Esophagus muscularis mucosa (tissue), 4 donors: Measurements from ENCODE around the gene HOXD9. TPM values are rescaled to one million over a fixed set of nuclear protein-coding genes. Genes with fewer than 3 reads are reported as not detected.

Experiments
- DNase-seq: peaks from one replicate; pipeline ENCODE4 v3.0.0-alpha.2; 2017; ENCODE audit errors: extremely low spot score
- H3K27ac ChIP-seq, 4 donors: fragments of 200-600 bp; sonication (generic); replicated peaks in 1 of 4; 1 replicate in 3 of 4; 2 replicates in 1 of 4; pipeline ENCODE4 v1.5.1; 2016 to 2019; ENCODE audit warnings: mild to moderate bottlenecking in 1 of 4
- H3K27me3 ChIP-seq, 4 donors: fragments of 200-600 bp; sonication (generic); one replicate each; pipeline versions ENCODE4 v1.5.1 to v1.6.0; 2016 to 2019
- H3K36me3 ChIP-seq, 4 donors: fragments of 200-600 bp; sonication (generic); one replicate each; pipeline ENCODE4 v1.5.1; 2016 to 2019
- H3K4me1 ChIP-seq, 4 donors: fragments of 200-600 bp; sonication (generic); one replicate each; pipeline ENCODE4 v1.5.1; 2016 to 2019
- H3K4me3 ChIP-seq, 4 donors: fragments of 200-600 bp; sonication (generic); 1 replicate in 2 of 4; 2 replicates in 2 of 4; pipeline ENCODE4 v1.5.1; 2016 to 2019; ENCODE audit warnings: mild to moderate bottlenecking in 4 of 4, moderate library complexity in 1 of 4
- H3K9me3 ChIP-seq, 4 donors: fragments of 200-600 bp; sonication (generic); 1 replicate in 3 of 4; 2 replicates in 1 of 4; pipeline ENCODE4 v1.5.1; 2016 to 2019
- EP300 ChIP-seq: sonication (generic); formaldehyde crosslinking; IDR thresholded peaks from one replicate; pipeline ENCODE4 v1.6.1; 2017; ENCODE audit warnings: antibody characterized with exemption
- POLR2A ChIP-seq: fragments of 450-650 bp; IDR thresholded peaks from one replicate; pipeline ENCODE4 v1.6.1; 2017; ENCODE audit warnings: antibody characterized with exemption, moderate library complexity, mild to moderate bottlenecking, low read depth
- POLR2AphosphoS5 ChIP-seq, 2 donors: sonication (generic); formaldehyde crosslinking; IDR thresholded peaks; one replicate each; pipeline ENCODE4 v1.6.1; 2017; ENCODE audit warnings: antibody characterized with exemption in 2 of 2
- WGBS: methylation state at CpG from one replicate; pipeline ENCODE4 v1.1.5; 2018; 5-methylcytosine and 5-hydroxymethylcytosine counted together
- intact Hi-C: fragments of 100-400 bp; cut with DNase I; formaldehyde crosslinking; loops from one replicate; pipeline ENCODE4 v1.15.1; 2023
- total RNA-seq, 4 donors: library from RNA; depleted of rRNA; stranded (reverse); fragments of >200 nt; gene quantifications; one replicate each; pipeline versions ENCODE4 v1.1.0 to v1.2.1, GENCODE V29; 2016
- TF ChIP-seq, protein P1 (sequence below), 3 experiments: fragments of 200-600 bp in 2 of 3; fragments of 450-650 bp in 1 of 3; sonication (generic) in 2 of 3; IDR thresholded peaks; one replicate each; pipeline ENCODE4 v1.5.1; 2017 to 2019; ENCODE audit warnings: antibody characterized with exemption in 3 of 3, mild to moderate bottlenecking in 2 of 3, moderate library complexity in 1 of 3

The HOXD9 gene
- total RNA-seq, 4 donors from 2014 or later = 0.83 to 2.2 (median 0.99) TPM

DNA sequence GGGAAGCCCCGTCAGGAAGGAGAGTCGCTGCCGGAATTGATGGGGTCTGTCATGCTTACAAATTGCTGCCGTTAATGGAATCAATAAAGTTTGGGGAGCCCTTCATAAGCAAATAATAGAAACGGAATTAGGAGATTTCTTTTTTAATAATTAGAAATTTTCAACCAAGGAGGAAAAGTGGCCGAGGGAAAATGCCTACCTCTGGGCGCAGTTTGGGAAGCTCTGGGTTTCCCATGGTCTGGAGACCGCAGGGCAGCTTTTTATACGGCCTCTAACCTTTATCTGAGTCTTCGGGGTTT, 40.0 kb upstream of the HOXD9 start:
- 11% methylated on average over 10 of the region's 10 CpGs for WGBS
- no peak for DNase-seq
- intact Hi-C loops = loop anchor here (10.0 kb wide), 1 partner anchor 1748 kb away; the partner anchor contains the start of gene SP9
- Histone ChIP-seq H3K4me1 (peaks cover 23 to 63% (median 61%) of the 10 kb centered on the region in 4 donors), H3K27me3 (peaks cover 0 to 100% (median 92%) of the 10 kb centered on the region in 4 donors), H3K36me3 (no peaks in the 10 kb centered on the region), H3K27ac (no peak overlapping the region), H3K4me3 (no peak overlapping the region), H3K9me3 (peaks cover 0 to 3% (median 0%) of the 10 kb centered on the region in 4 donors)
- TF ChIP-seq, protein P1, sequence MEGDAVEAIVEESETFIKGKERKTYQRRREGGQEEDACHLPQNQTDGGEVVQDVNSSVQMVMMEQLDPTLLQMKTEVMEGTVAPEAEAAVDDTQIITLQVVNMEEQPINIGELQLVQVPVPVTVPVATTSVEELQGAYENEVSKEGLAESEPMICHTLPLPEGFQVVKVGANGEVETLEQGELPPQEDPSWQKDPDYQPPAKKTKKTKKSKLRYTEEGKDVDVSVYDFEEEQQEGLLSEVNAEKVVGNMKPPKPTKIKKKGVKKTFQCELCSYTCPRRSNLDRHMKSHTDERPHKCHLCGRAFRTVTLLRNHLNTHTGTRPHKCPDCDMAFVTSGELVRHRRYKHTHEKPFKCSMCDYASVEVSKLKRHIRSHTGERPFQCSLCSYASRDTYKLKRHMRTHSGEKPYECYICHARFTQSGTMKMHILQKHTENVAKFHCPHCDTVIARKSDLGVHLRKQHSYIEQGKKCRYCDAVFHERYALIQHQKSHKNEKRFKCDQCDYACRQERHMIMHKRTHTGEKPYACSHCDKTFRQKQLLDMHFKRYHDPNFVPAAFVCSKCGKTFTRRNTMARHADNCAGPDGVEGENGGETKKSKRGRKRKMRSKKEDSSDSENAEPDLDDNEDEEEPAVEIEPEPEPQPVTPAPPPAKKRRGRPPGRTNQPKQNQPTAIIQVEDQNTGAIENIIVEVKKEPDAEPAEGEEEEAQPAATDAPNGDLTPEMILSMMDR (IDR thresholded peaks at IDR 0.05) = no peak
- no peak for TF ChIP-seq EP300
- TF ChIP-seq POLR2A = no peak
- TF ChIP-seq POLR2AphosphoS5 (IDR thresholded peaks at IDR 0.05) = no peak

DNA sequence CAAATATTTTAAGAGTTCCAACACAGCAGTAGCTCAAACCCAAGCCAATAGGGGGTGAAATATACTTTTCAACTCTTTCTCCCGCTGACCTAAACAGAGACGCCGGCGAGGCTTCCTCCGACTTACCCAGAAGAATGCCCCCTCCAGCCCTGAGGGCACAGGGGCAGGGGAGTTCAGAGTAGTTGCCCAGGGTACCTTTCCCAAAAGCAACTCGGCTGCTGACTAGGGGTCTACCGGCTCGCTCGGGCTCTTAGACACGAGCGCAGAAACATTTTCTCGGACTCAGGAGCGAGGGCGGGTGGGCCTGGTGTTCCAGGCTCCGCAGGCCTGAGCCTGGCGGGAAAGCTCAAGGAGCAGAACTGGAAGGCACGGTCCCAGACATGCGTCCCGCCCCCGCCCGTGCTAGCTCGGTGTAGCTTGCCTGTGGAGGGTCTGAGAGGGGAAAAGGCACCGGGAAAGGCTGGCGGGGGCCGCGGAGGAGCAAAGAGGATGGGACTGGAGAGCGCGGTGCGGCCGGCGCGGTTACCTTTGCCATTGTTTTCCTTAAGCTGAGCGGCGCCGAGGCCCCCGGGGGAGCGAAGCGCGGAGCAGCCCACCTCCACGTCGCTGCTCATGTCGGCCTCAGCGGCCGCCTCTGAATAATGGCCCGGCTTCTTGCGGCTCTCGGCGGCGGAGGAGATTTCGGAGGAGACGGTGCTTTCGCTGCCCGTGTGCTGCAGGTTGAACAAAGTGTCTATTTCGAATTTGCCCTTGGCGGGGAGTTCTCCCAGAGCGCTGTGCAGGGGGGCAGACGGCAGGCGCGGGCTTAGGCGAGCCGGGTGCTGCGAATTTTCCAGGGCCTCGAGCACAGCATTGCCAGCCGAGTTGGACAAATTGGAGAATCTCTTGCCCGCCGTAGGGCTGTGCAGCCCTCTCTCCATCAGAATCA, 39.4 kb upstream of the HOXD9 start:
- peaks cover 3 to 100% (median 95%) of the 10 kb centered on the region in 4 donors for H3K27me3 ChIP-seq
- WGBS = 9% methylated on average over 26 of the region's 66 CpGs
- H3K4me3 ChIP-seq = peak overlapping the region in 1 of 4 donors; percentile 8
- peaks cover 0 to 3% (median 0%) of the 10 kb centered on the region in 4 donors for H3K9me3 ChIP-seq
- H3K4me1 ChIP-seq = peaks cover 28 to 67% (median 65%) of the 10 kb centered on the region in 4 donors
- H3K27ac ChIP-seq = no peak overlapping the region
- intact Hi-C loops = loop anchor here (10.0 kb wide), 1 partner anchor 1748 kb away; the partner anchor contains the start of gene SP9
- DNase-seq = no peak
- H3K36me3 ChIP-seq = no peaks in the 10 kb centered on the region
- TF ChIP-seq EP300 (no peak), POLR2AphosphoS5 (IDR thresholded peaks at IDR 0.05) (no peak), POLR2A (no peak)
- TF ChIP-seq, protein P1 (IDR thresholded peaks at IDR 0.05) = no peak

DNA sequence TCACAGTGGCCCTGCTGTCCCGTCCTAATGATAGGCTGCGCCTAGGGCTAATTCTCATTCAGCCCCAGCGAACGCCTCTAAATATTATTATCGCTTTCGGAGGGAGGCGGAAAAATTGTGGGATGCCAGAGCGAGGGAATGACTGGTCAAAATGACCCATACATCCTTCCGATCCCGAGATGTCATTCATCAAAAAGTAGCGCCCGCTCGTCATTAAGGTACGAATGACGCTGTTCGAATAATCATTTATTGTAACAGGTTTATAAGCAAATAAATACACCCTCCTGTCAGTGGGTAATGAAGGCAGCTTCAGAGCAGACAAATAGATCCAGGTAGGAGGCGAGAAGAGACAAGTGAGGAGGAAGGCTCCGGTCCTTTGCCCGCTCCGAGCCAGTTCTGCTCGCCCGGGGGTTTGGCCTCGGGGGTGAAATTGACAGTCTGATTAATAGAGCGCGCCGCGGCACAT, 38.7 kb upstream of the HOXD9 start, which contains the start of gene EVX2:
EVX2 (minus strand) TSS at position 167 of the 466 bp plus-strand sequence. CDS start 186 bp downstream, outside the sequence.
- intact Hi-C loops = loop anchor here (10.0 kb wide), 1 partner anchor 1749 kb away; the partner anchor contains the start of gene SP9
- TF ChIP-seq, protein P1 (IDR thresholded peaks at IDR 0.05) = no peak
- TF ChIP-seq POLR2AphosphoS5 (IDR thresholded peaks at IDR 0.05) (no peak), POLR2A (no peak), EP300 (no peak)
- Histone ChIP-seq H3K27me3 (peaks cover 5 to 100% (median 95%) of the 10 kb centered on the region in 4 donors), H3K27ac (no peak within 1 kb of the TSS), H3K4me3 (peak within 1 kb of the TSS in 1 of 4 donors; percentile 8), H3K36me3 (no peaks in the 10 kb centered on the region), H3K4me1 (peaks cover 33 to 74% (median 71%) of the 10 kb centered on the region in 4 donors), H3K9me3 (peaks cover 0 to 3% (median 0%) of the 10 kb centered on the region in 4 donors)
- no peak for DNase-seq
- WGBS = 10% methylated on average over 27 of the region's 27 CpGs

DNA sequence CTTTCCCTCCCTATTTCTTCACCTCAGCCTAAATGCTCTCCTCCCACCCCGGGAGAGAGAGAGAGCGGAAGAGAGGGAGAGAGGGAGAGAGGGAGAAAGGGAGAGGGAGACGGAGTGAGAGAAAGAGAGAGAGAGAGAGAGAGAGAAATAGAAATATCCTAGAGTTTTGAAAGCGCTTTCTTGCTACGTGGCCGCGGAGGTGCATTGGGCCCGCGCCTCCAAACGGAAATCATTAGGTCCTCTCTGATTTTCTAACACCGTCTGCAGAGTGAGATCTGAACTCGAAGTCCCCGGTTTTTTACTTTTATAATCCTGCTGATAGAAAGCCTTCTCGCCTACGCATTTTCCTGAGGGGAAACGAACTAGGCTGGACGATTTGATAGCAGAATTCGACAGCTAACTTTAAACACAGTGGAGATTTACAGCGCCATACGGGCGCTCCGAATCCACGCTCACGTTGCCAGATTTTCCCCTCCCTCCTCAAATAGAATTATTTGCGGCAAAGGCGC, 37.9 kb upstream of the HOXD9 start:
- TF ChIP-seq, protein P1 (IDR thresholded peaks at IDR 0.05) = no peak
- TF ChIP-seq EP300 (no peak), POLR2A (no peak), POLR2AphosphoS5 (IDR thresholded peaks at IDR 0.05) (no peak)
- Histone ChIP-seq H3K27ac (no peak overlapping the region), H3K4me3 (no peak overlapping the region), H3K27me3 (peaks cover 5 to 100% (median 94%) of the 10 kb centered on the region in 4 donors), H3K36me3 (no peaks in the 10 kb centered on the region), H3K9me3 (peaks cover 0 to 3% (median 0%) of the 10 kb centered on the region in 4 donors), H3K4me1 (peaks cover 27 to 68% (median 62%) of the 10 kb centered on the region in 4 donors)
- DNase-seq = no peak
- 5% methylated on average over 26 of the region's 26 CpGs for WGBS
- intact Hi-C loops = loop anchor here (10.0 kb wide), 1 partner anchor 1750 kb away; the partner anchor contains the start of gene SP9
